ENCODE data around the gene SPCS2.

Gene SPCS2

DNA sequence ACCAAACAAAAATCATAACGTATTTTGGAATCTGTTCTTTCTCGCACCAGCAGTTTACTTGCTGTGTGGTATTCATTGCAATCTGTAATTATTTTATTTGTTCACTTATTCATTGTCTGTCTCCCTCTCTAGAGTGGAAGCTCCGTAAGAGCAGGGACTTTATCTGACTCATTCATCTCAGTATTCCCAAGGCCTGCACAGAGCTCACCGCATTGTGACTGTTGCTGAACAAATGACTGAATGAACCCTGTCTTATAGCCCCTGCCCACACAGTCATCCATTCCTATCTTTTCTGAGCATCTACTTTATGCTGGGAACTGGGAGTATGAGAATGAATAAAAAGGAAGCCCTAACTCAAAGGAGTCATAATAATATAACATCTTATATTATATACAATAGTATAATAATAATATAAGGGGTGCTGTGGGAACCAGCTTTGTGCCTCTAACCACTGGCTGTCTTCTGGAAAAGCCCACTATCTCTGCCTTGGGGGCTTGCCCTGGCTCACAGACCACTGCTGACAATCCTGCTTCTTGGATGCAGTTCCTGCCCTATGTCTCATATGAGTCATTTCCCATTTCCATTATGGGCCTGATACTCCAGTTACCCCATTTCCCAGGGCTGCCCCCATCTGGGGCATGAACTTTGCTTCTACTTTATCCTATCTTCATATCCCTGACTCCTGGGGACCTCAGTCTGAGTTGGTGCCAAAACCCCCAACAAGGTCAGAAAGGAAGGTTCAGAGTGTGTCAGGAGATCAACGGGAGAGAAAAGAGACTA is 11.2 kb upstream of the SPCS2 start:
- DNase-seq (ENCODE audit: extremely low read depth, insufficient read length) = no peak

DNA sequence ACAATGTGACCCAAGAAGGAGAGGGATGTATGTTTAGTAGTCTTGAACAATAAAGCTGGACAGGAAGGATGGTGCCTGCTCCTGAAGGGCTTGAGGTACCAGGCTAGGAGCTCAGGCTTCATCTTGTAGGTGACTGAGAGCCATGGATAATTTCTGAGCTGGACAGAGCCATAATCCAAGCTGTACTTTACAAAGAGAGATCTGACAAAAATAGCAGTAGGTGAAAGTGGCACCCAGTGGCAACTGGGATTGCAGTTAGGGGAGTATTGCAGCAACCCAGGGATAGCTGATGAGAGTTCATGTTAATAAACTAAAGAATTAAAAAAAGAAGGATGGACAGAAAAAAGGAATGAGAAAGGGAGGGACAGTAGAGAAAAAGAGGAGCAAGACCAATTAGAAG is 7.6 kb upstream of the SPCS2 start:
- no peaks in the 10 kb centered on the region for H3K27me3 ChIP-seq (replicated peaks; ENCODE audit: control insufficient read depth, insufficient read depth, low read length)
- peaks cover 8% of the 10 kb centered on the region for H3K36me3 ChIP-seq (ENCODE audit: control insufficient read depth, insufficient read depth, low read length)
- TF ChIP-seq, protein P1, sequence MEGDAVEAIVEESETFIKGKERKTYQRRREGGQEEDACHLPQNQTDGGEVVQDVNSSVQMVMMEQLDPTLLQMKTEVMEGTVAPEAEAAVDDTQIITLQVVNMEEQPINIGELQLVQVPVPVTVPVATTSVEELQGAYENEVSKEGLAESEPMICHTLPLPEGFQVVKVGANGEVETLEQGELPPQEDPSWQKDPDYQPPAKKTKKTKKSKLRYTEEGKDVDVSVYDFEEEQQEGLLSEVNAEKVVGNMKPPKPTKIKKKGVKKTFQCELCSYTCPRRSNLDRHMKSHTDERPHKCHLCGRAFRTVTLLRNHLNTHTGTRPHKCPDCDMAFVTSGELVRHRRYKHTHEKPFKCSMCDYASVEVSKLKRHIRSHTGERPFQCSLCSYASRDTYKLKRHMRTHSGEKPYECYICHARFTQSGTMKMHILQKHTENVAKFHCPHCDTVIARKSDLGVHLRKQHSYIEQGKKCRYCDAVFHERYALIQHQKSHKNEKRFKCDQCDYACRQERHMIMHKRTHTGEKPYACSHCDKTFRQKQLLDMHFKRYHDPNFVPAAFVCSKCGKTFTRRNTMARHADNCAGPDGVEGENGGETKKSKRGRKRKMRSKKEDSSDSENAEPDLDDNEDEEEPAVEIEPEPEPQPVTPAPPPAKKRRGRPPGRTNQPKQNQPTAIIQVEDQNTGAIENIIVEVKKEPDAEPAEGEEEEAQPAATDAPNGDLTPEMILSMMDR (IDR thresholded peaks at IDR 0.05; ENCODE audit: insufficient read depth, low read length, poor library complexity, severe bottlenecking) = no peak
- no peak for DNase-seq (ENCODE audit: extremely low read depth, insufficient read length)
- H3K4me3 ChIP-seq (replicated peaks; ENCODE audit: low read depth, low read length) = no peak overlapping the region

More for the DNA sequence above, 11.2 kb upstream of the SPCS2 start:
- TF ChIP-seq, protein P1 (IDR thresholded peaks at IDR 0.05; ENCODE audit: insufficient read depth, low read length, poor library complexity, severe bottlenecking) = no peak
- H3K27me3 ChIP-seq (replicated peaks; ENCODE audit: control insufficient read depth, insufficient read depth, low read length) = no peaks in the 10 kb centered on the region
- H3K36me3 ChIP-seq (ENCODE audit: control insufficient read depth, insufficient read depth, low read length) = peaks cover 10% of the 10 kb centered on the region
- H3K4me3 ChIP-seq (replicated peaks; ENCODE audit: low read depth, low read length) = no peak overlapping the region

DNA sequence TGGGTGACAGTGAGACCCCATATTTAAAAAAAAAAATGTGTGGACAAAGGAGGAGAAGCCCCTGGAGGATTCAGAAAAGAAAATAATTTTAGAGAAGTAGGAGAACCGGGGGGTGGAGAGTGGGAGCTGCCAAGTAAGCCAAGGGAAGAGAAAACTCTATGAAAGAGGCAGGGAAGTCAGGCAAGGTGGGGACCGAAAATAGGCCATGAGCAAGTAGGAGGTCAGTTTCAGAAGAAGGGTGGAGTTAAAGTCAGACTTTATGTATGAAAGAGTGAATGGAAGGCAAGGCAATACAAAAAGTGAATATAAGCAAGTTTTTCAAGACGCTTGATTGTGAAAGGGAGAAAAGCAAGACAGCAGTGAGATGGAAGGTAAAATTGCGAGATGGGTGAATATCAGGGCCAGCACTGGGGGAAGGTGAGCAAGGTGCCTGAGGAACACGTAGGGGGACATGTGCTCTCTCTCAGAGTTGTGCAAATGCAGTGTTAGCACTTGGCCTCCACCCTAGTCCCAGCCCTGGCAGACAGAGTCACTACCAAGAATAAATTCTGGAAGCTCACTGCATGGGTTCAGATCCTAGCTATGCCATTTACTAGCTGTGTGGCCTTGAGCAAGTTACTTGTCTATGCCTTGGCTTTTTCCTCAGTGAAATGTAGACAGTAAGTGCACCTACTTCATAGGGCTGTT is 6.8 kb upstream of the SPCS2 start:
- peaks cover 6% of the 10 kb centered on the region for H3K36me3 ChIP-seq (ENCODE audit: control insufficient read depth, insufficient read depth, low read length)
- no peaks in the 10 kb centered on the region for H3K27me3 ChIP-seq (replicated peaks; ENCODE audit: control insufficient read depth, insufficient read depth, low read length)
- DNase-seq (ENCODE audit: extremely low read depth, insufficient read length) = no peak
- TF ChIP-seq, protein P1 (IDR thresholded peaks at IDR 0.05; ENCODE audit: insufficient read depth, low read length, poor library complexity, severe bottlenecking) = no peak
- no peak overlapping the region for H3K4me3 ChIP-seq (replicated peaks; ENCODE audit: low read depth, low read length)

DNA sequence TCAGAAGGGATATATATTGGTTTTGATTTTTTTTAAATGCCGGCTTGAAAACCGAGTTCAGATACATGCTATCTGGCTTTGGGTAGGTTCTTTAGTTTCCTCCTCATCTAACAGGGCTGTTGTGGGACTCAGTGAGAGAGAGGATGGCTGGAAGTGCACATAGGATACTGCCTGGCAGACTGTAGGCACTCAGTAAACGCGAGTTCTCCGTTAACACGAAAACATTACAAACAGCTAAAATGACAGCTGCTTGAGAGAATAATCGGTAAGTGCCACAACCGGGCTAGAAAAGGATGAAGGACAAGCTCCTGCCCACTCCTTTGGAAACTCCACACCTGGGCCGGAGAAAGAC is 544 bp upstream of the SPCS2 start:
- Histone ChIP-seq H3K4me3 (replicated peaks; ENCODE audit: low read depth, low read length) (peak overlapping the region; percentile 99), H3K27me3 (replicated peaks; ENCODE audit: control insufficient read depth, insufficient read depth, low read length) (no peaks in the 10 kb centered on the region), H3K36me3 (ENCODE audit: control insufficient read depth, insufficient read depth, low read length) (no peaks in the 10 kb centered on the region; the same call in 1 of the 2 replicates)
- TF ChIP-seq, protein P1 (IDR thresholded peaks at IDR 0.05; ENCODE audit: insufficient read depth, low read length, poor library complexity, severe bottlenecking) = no peak
- no peak for DNase-seq (ENCODE audit: extremely low read depth, insufficient read length)

DNA sequence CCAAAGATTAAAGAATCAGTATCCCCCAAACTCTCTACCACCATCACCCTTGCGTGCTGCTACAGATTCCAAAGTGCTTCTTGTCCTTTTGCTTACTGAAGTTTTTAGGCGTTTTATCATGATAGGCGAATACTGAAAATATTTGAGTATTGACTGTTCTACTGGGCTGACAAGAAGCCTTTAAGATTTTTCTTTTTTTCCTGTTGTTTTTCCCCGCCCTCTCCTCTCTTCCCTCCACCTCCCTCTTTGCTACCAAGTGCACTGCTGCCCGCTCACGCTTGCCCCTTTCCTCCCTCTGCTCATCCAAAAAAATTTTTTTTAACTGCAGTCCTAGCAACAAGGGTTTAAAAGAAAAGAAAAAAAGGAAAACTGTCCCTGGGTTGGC is 679 bp downstream of the SPCS2 start:
- peak overlapping the region; percentile 99 for H3K4me3 ChIP-seq (replicated peaks; ENCODE audit: low read depth, low read length)
- H3K27me3 ChIP-seq (replicated peaks; ENCODE audit: control insufficient read depth, insufficient read depth, low read length) = no peaks in the 10 kb centered on the region
- H3K36me3 ChIP-seq (ENCODE audit: control insufficient read depth, insufficient read depth, low read length) = peaks cover 2% of the 10 kb centered on the region
- TF ChIP-seq, protein P1 (IDR thresholded peaks at IDR 0.05; ENCODE audit: insufficient read depth, low read length, poor library complexity, severe bottlenecking) = no peak
- DNase-seq (ENCODE audit: extremely low read depth, insufficient read length) = no peak
